GM21423 (cell line): ENCODE results near the gene RBM46.
"Not testable (repeated sequence)": the region's sequence is repeated elsewhere in the genome, so short reads cannot be mapped to it uniquely, and the experiment has no call there.

Experiments
- ATAC-seq: cut with Tn5 transposase; IDR thresholded peaks from one replicate; pipeline ENCODE4 v1.9.1; 2021; ENCODE audit warnings: mild to moderate bottlenecking, moderate library complexity; ENCODE audit not compliant: unreplicated experiment

The RBM46 gene

DNA sequence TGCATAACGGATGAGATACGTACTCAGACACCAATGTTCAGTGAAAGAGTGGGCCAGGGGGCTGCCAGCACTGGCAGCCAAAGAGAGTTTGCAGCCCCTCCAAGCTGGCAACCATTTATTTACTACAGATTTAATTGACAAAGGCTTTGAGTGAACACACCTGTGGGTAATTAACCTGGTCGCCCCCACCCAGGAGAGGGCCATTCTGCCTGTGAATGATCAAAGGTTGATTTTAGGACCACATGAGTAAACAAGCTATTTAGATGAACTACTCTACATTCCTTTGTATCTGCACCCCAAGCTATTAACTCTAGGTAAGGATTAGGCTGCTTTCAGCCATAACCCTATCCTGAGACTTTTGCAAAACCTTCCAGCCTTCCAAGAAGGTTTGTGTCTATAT lies 55.0 kb downstream of the RBM46 start:
- ATAC-seq = no peak

DNA sequence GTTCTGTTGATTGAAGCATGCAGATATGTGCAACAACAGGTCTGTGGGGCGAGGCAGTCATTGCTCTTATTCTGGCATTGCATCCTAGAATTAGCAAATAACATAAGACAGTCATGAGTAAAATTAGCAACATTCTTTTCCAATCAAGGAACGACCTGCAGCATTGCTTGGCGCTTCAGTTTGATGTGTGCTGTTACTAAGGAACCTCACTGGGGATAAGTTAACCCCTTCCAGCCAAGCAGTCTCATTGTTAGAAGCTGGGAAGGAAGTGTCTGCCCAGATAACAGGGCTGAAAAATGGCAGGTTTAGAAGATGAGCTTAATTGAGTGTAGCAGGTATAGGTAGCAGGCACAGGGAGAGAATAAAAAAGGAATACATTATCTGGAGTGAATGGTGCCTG lies 55.4 kb downstream of the RBM46 start:
- no peak for ATAC-seq

DNA sequence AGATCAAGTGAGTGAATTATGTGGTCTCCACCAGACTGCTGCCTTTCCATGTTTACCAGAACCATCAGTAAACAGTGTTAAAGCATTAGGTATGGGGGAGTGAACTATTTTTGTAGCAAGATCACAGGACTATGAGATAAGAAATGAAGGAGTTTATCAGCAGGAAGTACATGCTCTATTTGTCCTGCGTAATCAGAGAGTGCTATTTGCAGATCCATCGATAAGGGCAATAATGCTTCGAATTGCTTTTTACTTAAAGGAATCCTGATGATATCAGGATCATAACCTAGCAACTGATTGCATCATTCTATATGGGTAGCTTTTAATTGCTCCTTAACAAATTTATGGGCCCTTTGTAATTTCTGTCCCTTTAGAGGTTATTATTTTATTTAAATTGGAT lies 57.1 kb downstream of the RBM46 start:
- ATAC-seq = no peak

DNA sequence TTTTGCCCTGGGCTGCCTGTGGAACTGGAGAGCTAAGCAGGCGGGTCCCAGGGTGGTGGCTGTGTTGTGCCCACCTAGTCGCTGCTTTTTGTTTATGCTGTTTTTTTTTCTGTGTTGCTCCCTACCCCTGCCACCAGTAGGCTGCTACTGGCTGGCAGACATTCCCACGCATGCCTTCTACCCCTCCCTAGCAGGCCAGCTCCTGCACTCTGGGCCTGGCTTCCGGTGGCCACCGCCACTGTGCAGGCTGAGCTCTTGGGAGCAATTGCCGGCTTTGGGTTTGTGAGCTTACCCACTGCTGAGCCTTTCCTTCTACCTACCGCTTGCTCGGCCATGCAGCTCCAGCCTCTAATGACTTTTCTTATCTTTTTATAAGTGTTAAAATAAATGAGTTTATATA lies 57.6 kb downstream of the RBM46 start:
- no peak for ATAC-seq

DNA sequence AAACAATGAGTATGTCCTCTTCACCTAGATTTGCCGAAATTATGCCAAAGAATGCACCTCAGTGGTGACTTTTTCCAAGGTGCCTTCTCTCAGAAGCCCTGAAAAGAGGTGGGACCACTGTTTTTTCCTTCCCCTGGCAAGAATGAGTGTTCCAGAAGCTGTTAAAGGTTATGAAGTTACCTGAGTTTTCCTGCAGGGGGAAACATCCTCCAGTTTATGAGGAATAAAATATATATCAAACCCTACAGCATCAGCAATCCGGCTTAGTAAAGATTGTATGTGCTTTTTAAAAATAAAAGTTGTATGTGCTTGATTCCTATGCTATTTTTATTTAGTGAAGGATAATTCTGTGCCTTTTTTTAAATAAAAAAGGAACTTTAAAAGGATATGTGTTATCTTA lies 73.3 kb downstream of the RBM46 start:
- ATAC-seq = no peak

DNA sequence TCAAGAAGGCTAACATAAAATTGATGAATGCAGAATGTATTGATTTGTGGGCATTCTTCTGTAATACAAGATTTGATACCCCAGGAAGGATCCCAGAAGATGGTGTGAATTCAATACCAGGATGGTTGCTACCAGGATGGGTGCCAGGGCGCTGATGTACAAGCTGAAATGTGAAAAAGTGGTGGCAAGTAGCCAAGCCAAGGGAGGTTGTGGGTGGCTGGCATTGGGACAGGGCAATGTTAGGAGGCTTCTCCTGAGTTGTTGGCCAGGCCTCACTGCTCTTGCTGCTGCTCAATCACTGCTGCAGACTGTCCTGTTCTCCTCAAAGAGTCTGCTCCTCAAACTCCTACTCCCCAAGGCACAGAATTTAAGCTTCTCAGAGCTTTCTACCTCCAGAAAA lies 77.1 kb downstream of the RBM46 start:
- no peak for ATAC-seq

DNA sequence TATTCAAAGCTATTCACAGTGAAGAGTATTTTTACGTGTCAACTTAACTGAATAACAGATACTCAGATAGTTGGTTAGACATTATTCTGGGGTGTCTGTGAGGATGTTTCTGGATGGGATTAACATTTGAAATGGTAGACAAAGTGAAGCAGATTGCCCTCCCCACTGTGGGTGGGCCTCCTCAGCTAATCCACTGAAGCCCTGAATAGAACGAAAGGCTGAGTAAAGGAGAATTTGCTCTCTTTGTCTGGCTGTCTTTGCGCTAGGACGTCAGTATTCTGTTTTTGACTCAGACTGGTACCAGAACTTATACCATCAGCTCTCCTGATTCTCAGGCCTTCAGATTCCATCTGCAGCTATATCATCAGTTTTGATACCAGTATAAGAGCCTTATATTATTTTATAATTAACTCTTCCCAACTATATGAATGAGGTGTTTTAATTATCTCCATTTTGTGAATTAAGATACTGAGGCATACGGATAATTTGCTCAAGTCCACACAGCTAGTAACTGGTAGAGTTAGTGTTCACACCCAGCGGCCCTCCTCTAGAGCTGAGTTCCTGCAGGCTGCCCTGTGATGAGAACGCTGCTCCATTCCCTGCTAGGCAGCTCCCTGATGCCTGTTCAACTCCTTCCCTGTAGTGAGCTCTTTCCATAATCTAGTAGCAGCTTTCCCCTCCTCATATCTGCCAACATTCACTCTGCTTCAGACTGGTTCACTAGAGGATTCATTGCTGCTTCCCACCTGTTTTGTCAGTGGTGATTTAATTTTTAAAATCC lies 87.5 kb downstream of the RBM46 start:
- no peak for ATAC-seq

DNA sequence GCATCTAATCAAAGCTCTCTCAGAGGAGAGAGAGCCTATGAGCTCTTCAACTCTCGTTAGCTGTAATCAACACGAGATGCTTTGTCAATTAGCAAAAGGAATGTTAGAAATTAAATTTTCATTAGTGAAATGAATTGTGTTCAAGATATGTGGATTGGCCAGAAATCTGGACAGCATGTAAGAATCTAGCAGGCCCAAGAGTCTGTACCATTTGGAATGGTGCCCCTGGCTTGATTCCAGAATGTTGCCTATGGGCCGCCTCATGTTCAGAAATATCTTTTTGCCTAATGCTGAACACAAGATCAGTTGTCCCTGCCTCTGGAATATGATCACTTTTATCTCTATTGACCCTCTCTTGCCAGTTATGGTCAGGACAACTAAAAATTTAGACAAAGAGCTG lies 88.2 kb downstream of the RBM46 start:
- ATAC-seq = no peak

DNA sequence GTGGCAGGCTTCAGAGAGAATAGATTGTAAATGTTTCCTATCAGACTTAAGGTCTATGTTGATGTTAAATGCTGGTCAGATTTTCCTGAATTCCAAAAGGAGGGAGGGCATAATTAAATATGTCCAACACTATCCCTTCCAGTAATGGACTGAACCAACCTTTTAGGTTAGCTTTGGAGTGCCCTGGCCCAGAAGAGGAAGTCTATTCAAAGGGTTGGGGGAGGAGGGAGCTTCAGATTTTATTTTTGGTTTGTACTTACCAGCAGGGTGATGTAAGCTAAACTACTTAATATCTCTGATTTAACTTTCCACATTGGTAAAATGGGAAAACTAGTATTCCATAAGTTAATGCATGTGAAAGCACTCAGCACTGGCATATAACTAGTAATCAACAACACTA lies 91.1 kb downstream of the RBM46 start:
- ATAC-seq = no peak

DNA sequence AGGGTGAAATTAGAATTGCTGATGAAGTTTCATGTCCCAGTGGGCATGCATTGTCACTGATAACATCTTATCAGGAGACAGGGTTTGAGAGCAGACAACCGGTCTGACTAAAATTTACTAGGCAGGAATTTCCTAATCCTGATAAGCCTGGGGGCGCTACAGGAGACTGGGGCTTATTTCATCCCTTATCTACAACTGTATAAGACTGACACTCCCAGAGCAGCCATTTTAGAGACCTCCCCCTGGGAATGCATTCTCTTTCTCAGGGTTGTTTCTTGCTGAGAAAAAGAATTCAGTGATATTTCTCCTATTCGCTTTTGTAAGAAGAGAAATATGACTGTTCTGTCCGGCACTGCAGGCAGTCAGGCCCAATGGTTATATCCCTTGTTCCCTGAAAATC lies 93.0 kb downstream of the RBM46 start:
- ATAC-seq = not testable (repeated sequence)

DNA sequence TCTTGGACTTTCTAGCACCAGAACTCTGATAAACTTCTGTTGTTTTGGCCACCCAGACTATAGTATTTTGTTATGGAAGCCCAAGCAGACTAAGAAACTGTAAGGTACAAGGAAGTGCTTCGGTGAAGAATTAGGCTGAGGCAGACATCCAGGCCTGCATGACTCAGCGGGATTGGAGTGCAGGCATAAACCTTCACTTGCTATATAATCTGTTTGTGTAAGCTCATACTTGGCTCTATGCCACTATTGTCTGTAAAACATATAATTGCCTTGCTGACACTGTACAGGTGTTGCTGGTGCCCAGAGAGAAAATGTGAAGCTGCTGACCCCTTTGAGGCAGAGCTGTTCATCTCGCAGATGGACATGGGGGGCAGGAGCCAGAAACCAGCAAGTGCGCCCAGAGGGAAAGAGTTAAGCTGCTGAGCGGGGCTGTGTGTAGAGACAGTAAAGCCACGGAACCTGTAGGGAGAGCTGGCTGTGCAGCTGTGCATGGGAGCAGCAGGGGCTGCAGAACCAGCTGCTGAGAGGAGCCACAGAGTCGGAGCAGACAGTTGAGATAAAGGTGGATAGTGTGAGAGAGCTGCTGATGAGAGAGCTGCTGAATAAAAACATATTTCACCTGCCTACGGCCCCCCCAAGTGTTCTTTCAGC lies 96.2 kb downstream of the RBM46 start:
- ATAC-seq = no peak
